PFSK-1 (cell line): ENCODE measurements around the gene MMP20.

ENCODE experiments used
- POLR2AphosphoS5 ChIP-seq: IDR thresholded peaks from 2 replicates; pipeline ENCODE4 v1.6.1; 2012; ENCODE audit warnings: low read depth, mild to moderate bottlenecking, control low read depth, low read length, moderate library complexity
- SIN3A ChIP-seq: IDR thresholded peaks from 2 replicates; pipeline ENCODE4 v1.6.1; 2012; ENCODE audit warnings: mild to moderate bottlenecking, low read length, moderate library complexity, borderline replicate concordance; ENCODE audit not compliant: insufficient read depth
- TAF1 ChIP-seq: IDR thresholded peaks from 2 replicates; pipeline ENCODE4 v1.6.1; 2012; ENCODE audit warnings: low read length, control low read depth, borderline replicate concordance; ENCODE audit not compliant: insufficient read depth
- TF ChIP-seq, protein P1 (sequence below), 2 experiments: IDR thresholded peaks; 2 replicates each; pipeline versions ENCODE4 v1.6.1 to v1.8.0; 2011 to 2012; ENCODE audit warnings: low read depth in 2 of 2, low read length in 2 of 2, control low read depth in 1 of 2, inconsistent platforms in 1 of 2, mild to moderate bottlenecking in 1 of 2, moderate library complexity in 1 of 2; ENCODE audit not compliant: insufficient read depth in 1 of 2

DNA sequence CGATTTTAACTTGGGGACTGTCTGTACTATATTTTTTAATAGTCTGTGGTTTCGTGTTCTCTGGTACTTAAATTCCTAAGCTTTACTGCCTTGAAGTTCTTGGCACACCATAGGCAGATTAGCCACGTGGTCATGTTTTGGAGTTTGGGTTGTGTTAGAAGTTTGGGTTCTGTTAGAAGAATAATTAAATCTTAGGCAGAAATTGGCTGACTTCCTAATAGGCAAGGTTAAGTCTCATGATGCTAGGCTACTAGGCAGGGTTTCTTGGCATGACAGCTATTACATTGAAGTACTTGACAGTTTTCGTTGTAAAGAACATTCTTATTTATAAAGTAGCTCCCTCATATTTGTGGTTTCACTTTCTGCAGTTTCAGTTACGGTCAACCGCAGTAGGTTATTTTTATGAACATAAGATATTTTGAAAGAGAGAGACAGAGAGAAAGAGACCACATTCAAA is 64.5 kb downstream of the MMP20 start:
- TF ChIP-seq TAF1 = no peak
- TF ChIP-seq SIN3A = no peak
- TF ChIP-seq, protein P1, sequence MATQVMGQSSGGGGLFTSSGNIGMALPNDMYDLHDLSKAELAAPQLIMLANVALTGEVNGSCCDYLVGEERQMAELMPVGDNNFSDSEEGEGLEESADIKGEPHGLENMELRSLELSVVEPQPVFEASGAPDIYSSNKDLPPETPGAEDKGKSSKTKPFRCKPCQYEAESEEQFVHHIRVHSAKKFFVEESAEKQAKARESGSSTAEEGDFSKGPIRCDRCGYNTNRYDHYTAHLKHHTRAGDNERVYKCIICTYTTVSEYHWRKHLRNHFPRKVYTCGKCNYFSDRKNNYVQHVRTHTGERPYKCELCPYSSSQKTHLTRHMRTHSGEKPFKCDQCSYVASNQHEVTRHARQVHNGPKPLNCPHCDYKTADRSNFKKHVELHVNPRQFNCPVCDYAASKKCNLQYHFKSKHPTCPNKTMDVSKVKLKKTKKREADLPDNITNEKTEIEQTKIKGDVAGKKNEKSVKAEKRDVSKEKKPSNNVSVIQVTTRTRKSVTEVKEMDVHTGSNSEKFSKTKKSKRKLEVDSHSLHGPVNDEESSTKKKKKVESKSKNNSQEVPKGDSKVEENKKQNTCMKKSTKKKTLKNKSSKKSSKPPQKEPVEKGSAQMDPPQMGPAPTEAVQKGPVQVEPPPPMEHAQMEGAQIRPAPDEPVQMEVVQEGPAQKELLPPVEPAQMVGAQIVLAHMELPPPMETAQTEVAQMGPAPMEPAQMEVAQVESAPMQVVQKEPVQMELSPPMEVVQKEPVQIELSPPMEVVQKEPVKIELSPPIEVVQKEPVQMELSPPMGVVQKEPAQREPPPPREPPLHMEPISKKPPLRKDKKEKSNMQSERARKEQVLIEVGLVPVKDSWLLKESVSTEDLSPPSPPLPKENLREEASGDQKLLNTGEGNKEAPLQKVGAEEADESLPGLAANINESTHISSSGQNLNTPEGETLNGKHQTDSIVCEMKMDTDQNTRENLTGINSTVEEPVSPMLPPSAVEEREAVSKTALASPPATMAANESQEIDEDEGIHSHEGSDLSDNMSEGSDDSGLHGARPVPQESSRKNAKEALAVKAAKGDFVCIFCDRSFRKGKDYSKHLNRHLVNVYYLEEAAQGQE (IDR thresholded peaks at IDR 0.05; ENCODE audit: insufficient read depth in 1 of 2, low read depth in 2 of 2, low read length in 2 of 2) = no peak
- TF ChIP-seq POLR2AphosphoS5 = no peak
